Liver (tissue), 3 donors: Measurements from ENCODE around the gene CSE1L.

ENCODE experiments used
- CTCF ChIP-seq: fragments of 150-350 bp; IDR thresholded peaks from 2 replicates; pipeline ENCODE4 v1.5.1; 2017; ENCODE audit warnings: improper control_type of control experiment, low read depth, low read length; ENCODE audit not compliant: missing input control
- GABPA ChIP-seq, 2 donors: IDR thresholded peaks in 1 of 2; conservative IDR thresholded peaks in 1 of 2; 2 replicates each; pipeline ENCODE4 v1.6.1; 2016; ENCODE audit warnings: antibody characterized with exemption in 2 of 2, mild to moderate bottlenecking in 1 of 2, moderate library complexity in 1 of 2
- donor health status: healthy.
- donor health status: healthy.

- TF ChIP-seq CTCF, result no peak
- TF ChIP-seq GABPA (IDR thresholded peaks at IDR 0.05 in 1 of 2, conservative IDR thresholded peaks at IDR 0.05 in 1 of 2), result no peak
These were observed 36.0 kb upstream of the CSE1L start for GRCh38 chr20:49009899-49010631.
